Stimulated activated CD4-positive, alpha-beta T cell treated with anti-CD3 and anti-CD28 coated beads, Interleukin-4, amount 100 ng/mL, for 48 hours (primary cell): ENCODE data around the gene NLRX1.
"Not testable (repeated sequence)": the region's sequence is repeated elsewhere in the genome, so short reads cannot be mapped to it uniquely, and the experiment has no call there.

Source experiments
- DNase-seq, 2 donors: peaks; one replicate each; pipeline ENCODE4 v3.0.0-alpha.2; 2020; ENCODE audit warnings: low read depth in 2 of 2

NLRX1 gene, protein sequence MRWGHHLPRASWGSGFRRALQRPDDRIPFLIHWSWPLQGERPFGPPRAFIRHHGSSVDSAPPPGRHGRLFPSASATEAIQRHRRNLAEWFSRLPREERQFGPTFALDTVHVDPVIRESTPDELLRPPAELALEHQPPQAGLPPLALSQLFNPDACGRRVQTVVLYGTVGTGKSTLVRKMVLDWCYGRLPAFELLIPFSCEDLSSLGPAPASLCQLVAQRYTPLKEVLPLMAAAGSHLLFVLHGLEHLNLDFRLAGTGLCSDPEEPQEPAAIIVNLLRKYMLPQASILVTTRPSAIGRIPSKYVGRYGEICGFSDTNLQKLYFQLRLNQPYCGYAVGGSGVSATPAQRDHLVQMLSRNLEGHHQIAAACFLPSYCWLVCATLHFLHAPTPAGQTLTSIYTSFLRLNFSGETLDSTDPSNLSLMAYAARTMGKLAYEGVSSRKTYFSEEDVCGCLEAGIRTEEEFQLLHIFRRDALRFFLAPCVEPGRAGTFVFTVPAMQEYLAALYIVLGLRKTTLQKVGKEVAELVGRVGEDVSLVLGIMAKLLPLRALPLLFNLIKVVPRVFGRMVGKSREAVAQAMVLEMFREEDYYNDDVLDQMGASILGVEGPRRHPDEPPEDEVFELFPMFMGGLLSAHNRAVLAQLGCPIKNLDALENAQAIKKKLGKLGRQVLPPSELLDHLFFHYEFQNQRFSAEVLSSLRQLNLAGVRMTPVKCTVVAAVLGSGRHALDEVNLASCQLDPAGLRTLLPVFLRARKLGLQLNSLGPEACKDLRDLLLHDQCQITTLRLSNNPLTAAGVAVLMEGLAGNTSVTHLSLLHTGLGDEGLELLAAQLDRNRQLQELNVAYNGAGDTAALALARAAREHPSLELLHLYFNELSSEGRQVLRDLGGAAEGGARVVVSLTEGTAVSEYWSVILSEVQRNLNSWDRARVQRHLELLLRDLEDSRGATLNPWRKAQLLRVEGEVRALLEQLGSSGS

DNA sequence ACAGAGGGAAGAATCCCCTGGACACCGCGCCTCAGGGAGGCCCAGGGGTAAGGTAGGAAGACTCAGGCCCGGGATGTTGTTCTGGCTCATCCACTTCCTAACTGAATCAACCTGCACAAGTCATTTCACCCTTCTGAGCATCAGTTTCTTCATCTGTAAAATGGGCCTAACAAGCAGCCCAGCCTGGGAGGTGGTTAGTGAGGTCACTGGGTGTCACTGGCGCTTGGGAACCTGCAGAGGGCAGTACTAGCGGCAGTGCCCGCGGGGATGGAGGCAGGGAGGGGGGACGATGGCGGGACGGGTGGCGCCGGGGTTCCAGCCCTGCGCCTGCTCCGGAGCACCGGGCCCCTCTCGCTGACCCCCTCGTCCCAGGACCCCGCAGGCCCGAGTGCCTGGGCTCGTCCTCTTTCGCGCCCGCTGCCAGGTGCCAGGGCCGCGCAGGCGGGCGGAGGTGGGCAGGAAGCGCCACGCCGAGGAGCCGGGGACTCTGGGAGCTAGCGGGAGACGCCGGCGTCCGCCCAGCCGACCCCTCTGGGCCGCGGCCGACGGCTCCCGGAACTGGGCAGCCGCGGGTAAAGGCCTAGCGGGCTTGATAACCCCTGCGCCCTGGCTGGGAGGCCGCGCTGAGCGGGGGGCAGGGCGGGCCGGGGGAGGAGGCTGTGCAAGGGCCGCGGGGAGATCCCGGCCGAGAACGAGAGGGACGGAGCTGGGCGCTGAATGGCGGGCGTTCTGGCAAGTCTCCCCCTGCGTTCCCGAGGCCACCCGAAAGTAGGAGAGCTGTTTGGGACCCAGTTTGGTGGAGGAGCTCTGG lies at the start of gene NLRX1:
Gene NLRX1, plus strand, starts transcription at position 255 of the 811 bp plus-strand sequence. CDS start 2,679 bp downstream, outside the sequence.
- peak; percentile 81 to 84 for DNase-seq

DNA sequence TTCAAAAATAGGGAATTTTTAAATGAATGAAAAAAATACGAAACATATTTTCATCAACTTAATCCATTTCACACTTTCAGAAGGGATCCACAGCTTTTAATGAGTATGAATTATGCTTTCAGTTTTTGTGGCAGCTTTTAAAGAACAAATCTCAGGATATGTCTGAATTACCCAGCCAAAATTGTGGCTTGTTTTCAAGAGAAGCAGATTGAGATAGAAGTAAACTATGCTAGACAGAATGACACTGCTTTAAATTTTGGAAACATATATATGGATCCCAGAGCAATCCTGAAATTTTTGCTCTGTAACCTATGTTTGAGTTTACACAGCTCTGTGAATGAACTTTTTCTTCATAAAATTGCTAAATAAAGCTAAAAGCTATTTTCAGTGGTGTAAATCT lies 49.6 kb upstream of the NLRX1 start:
- DNase-seq: no peak

DNA sequence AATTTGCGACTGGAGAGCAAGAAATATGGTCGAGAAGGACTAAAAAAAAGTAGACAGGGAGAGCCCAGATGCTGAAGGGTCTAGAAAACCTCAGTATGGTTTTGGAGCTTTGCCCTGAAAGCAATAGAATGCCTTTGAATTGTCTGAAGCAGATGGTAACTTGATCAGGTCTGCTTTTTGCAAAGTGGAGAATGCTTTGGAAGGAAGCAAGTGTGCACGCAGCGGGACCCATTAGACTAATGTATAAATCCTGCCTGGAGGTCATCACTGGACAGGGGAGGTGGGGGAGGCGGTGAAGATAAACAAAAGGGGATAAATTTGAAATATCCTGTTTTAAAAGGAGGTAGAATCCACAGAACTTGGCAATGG lies 47.9 kb upstream of the NLRX1 start:
- no peak for DNase-seq

- peak; percentile 99 to 100 for DNase-seq
Measured at GRCh38 chr11:119121008-119121810, 47.3 kb upstream of the NLRX1 start, which contains the start of gene HINFP. Gene HINFP (plus strand): TSS chr11:119121580. CDS start chr11:119126945, 5,365 bp downstream.

- DNase-seq: no peak
Measured at GRCh38 chr11:119121811-119122124, 46.8 kb upstream of the NLRX1 start.

GRCh38 chr11:119125821-119126220 lies 42.7 kb upstream of the NLRX1 start:
- DNase-seq: no peak

DNA sequence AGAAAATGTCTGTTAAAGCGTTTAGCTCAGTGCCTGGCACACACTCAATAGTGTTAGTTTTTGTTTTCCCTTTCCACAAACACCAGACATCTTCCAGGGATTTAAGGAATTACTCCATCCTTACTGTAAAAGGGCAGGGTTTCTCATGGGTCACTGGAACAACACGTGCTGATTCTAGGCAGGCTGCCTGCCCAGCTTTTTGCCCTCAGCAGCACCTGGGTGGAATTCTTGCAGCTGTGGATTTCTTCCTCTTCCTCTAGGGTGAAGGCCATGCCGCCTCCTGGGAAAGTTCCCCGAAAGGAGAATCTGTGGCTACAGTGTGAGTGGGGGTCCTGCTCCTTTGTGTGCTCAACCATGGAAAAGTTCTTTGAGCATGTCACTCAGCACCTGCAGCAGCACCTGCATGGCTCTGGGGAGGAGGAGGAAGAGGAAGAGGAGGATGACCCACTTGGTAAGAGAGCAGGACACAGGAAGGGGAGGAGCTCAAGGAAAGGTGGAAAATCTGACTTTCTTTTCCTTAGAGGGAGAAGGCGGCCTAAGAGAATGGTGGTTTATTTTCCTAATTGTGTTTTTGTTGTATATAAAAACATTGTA lies 41.8 kb upstream of the NLRX1 start:
- no peak for DNase-seq

GRCh38 chr11:119130662-119131061 lies 37.9 kb upstream of the NLRX1 start:
- no peak for DNase-seq

DNA sequence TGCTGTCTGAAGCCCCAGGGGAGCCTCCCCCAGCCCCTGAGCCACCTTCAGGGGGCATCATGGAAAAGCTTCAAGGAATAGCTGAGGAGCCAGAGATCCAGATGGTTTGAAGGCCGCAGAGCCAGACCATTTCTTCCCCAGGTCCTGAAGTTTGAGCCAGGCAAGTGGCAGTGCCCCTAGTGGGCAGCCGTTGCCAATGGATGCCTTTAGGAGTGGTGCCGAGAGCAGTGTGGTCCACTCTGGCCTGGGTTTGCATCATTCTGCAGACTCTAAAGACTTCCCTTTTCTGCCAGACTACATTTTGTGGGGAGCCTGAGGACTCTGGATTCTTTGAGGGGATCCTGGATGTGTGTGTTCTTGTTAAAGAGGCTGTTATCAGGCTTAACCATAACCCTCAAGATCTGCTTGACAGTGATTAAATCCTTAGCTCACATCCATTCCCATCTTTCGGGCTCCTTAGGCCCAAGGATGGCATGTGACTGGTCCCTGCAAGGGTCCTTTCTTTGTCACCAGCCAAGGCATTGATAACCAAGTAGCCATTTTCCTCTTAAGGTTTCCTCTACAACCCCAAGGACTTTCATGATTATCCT lies 34.0 kb upstream of the NLRX1 start:
- DNase-seq: no peak

GRCh38 chr11:119139276-119139675 lies 29.2 kb upstream of the NLRX1 start:
- not testable (repeated sequence) for DNase-seq

DNA sequence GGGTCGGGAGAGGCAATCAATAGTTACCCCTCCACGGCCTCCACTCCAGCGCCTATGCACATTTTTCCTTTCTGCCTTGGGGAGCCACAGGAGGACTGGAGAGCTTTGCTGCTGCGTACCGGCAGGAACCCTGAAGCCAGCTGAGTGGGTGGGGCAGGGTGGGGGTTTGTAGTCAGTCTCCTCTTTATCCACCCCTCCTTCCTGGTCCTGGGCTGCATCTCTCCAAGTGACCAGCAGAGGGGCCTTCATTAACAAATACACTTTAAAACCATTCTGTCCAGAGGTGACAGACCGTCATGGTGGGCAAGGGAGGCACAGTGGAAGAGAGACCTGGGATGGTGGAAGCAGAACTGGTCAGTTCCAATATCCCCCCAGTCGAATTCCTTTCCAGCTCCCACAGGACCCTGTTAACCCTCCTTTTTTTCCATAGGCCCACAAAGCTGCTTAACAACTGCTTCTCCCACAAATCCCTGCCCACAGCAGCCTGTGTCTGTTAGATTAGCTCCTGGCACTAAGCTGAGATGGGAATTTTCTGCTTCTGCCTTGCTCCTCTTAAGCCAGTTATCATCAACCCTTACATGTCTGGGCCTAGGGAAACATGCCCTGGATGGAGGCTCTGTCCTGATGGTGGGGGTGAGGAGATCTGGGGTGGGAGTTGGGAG lies 23.6 kb upstream of the NLRX1 start:
- DNase-seq: no peak

DNA sequence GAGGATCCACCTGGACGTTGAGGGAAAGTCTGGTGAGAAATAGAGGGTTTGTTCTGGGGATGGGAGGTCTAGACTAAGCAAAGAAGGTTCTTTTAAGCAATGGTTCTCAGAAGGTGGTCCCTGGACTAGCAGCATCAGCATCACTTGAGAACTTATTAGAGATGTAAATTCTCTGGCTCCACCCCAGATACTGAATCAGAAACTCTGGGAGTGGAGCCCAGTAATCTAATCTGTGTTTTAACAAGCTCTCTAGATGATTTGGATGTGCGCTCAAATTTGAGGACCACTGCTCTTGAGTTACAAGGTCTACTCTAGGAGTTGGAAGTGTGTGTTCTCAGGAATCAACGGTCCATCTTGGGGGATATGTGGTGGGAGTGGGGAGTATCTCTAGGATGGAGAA lies 23.0 kb upstream of the NLRX1 start:
- no peak for DNase-seq

- DNase-seq: no peak
Measured at GRCh38 chr11:119147604-119148333, 20.8 kb upstream of the NLRX1 start.

DNA sequence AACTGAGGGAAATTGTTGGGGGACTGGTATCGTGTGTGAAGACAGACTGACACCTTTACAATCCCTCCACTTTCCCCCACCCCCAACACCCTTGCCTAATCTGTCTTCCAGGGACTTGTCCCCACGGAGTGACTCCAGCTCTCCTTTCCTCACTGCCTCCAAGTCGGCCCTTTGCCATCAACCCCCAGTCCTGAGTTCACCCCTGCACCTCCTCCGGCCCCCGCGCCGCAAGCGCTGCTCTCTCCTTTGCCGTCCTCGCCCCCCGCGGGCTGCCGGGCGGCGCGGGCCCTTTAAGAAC lies 19.9 kb upstream of the NLRX1 start:
- no peak for DNase-seq

GRCh38 chr11:119149018-119149785 lies 19.3 kb upstream of the NLRX1 start, which contains the start of gene ABCG4:
Gene ABCG4 (plus strand): TSS chr11:119149052. CDS start chr11:119149966, 914 bp downstream.
- no peak for DNase-seq

GRCh38 chr11:119149786-119150275 lies 18.7 kb upstream of the NLRX1 start:
- no peak for DNase-seq

DNA sequence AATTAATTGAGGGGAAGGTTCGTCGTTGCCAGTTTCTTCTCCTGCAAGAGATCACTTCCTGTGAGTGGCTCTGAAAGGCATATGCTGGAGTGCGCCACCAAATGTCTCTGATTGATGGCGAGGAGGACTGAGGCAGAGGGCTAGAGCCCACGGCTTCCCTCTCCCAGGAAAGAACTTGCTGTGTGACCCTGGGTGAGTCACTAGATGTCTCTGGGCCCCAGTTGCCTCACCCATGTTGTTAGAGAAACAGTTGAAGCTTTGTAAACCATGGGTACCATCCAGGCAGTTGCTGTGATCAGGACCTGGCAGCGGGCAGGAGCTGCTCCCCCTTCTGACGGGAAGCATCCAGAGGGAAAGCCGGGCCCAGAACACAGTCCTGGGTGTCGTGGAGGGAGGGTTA lies 16.5 kb upstream of the NLRX1 start:
- no peak for DNase-seq

GRCh38 chr11:119152604-119153003 lies 15.9 kb upstream of the NLRX1 start:
- no peak for DNase-seq
